SH-SY5Y (cell line): ENCODE measurements around the gene CHD6.

Experiments
- GATA2 ChIP-seq: IDR thresholded peaks from 2 replicates; pipeline ENCODE4 v1.6.1; 2011; ENCODE audit warnings: mild to moderate bottlenecking, low read depth, low read length
- GATA3 ChIP-seq: IDR thresholded peaks from 2 replicates; pipeline ENCODE4 v1.6.1; 2011; ENCODE audit warnings: low read depth, mild to moderate bottlenecking, low read length, moderate library complexity

GRCh38 chr20:41361757-41362747, 256.1 kb downstream of the CHD6 start:
- TF ChIP-seq GATA2 (no peak), GATA3 (no peak)
